Transverse colon (tissue), 4 donors: ENCODE results near the gene WWOX. TPM values are rescaled to one million over a fixed set of nuclear protein-coding genes. Genes with fewer than 3 reads are reported as not detected.
A peak's percentile ranks its signal among the peaks of the same experiment; 100 is the strongest.

Experiments
- DNase-seq: peaks from one replicate; pipeline ENCODE4 v3.0.0-alpha.2; 2019
- H3K27ac ChIP-seq, 4 donors: fragments of 200-600 bp; sonication (generic); 2 replicates each; pipeline ENCODE4 v1.5.1; 2016 to 2018; ENCODE audit warnings: inconsistent platforms in 4 of 4
- H3K27me3 ChIP-seq: fragments of 200-600 bp; sonication (generic); 2 replicates; pipeline ENCODE4 v1.5.1; 2017; ENCODE audit warnings: inconsistent platforms
- H3K36me3 ChIP-seq, 4 donors: fragments of 200-600 bp; sonication (generic); 2 replicates each; pipeline ENCODE4 v1.5.1; 2017 to 2019; ENCODE audit warnings: inconsistent platforms in 4 of 4
- H3K4me1 ChIP-seq, 4 donors: fragments of 200-600 bp; sonication (generic); 2 replicates each; pipeline ENCODE4 v1.5.1; 2017 to 2020; ENCODE audit warnings: inconsistent platforms in 4 of 4
- H3K4me3 ChIP-seq, 4 donors: fragments of 200-600 bp; sonication (generic); 1 replicate in 1 of 4; 2 replicates in 3 of 4; pipeline versions ENCODE4 v1.5.1 to v1.6.1; 2017 to 2019; ENCODE audit warnings: inconsistent platforms in 4 of 4
- H3K9me3 ChIP-seq, 2 donors: fragments of 200-600 bp; sonication (generic); 2 replicates each; pipeline ENCODE4 v1.5.1; 2017 to 2019; ENCODE audit warnings: inconsistent platforms in 2 of 2
- EP300 ChIP-seq: sonication (generic); formaldehyde crosslinking; IDR thresholded peaks from one replicate; pipeline ENCODE4 v1.6.1; 2017; ENCODE audit warnings: antibody characterized with exemption, low read depth
- POLR2A ChIP-seq: fragments of 450-650 bp; IDR thresholded peaks from one replicate; pipeline ENCODE4 v1.6.1; 2016; ENCODE audit warnings: antibody characterized with exemption, mild to moderate bottlenecking, moderate library complexity
- POLR2AphosphoS5 ChIP-seq, 3 donors: sonication (generic); formaldehyde crosslinking; IDR thresholded peaks; one replicate each; pipeline ENCODE4 v1.6.1; 2016; ENCODE audit warnings: antibody characterized with exemption in 3 of 3
- WGBS, 2 donors: methylation state at CpG; one replicate each; pipeline ENCODE4 v1.1.5; 2018; ENCODE audit warnings: low coverage in 1 of 2; 5-methylcytosine and 5-hydroxymethylcytosine counted together
- in situ Hi-C, 4 donors: fragments of 200-750 bp; cut with MboI; loops; one replicate each; pipeline versions ENCODE4 v1.15.0 to v1.15.1; 2017; ENCODE audit warnings: low sequenced_read_pairs in 3 of 4, low pct_ligation_motif_present in 1 of 4, low pct_unique_long_range_greater_than_20kb in 1 of 4
- intact Hi-C: fragments of 100-400 bp; cut with DNase I; formaldehyde crosslinking; loops from one replicate; pipeline ENCODE4 v1.15.1; 2023; ENCODE audit warnings: low total_unique reads
- total RNA-seq, 4 donors: library from RNA; depleted of rRNA; stranded (reverse); fragments of >200 nt; gene quantifications; one replicate each; pipeline ENCODE4 v1.1.0, GENCODE V29; 2016
- TF ChIP-seq, protein P1 (sequence below), 5 experiments: fragments of 200-600 bp in 3 of 5; fragments of 450-650 bp in 2 of 5; sonication (generic) in 3 of 5; IDR thresholded peaks; 1 replicate in 2 of 5; 2 replicates in 3 of 5; pipeline ENCODE4 v1.5.1; 2016 to 2017; ENCODE audit warnings: antibody characterized with exemption in 5 of 5, inconsistent platforms in 3 of 5, mild to moderate bottlenecking in 2 of 5, moderate library complexity in 1 of 5

The WWOX gene
- total RNA-seq, 4 donors from 2014 or later = 11.2 to 53.8 (median 24.8) TPM

DNA sequence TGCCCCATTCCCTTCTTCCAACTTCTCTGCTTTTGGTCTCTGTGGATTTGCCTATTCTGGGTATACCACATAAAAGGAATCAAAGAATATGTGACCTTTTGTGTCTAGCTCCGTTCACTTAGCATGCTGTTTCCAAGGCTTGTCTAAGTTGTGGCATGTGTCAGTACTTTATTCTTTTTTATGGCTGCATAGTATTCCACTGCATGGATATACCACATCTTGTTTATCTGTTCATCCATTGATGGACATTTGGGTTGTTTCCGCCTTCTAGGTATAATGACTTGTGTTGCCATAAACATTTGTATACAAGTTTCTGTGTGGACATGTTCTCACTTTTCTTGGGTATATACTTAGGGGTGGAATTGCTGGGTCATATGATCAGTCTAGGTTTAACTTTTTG, 1068.4 kb downstream of the WWOX start:
- Histone ChIP-seq H3K27ac (no peak overlapping the region), H3K4me1 (peaks cover 0 to 19% (median 3%) of the 10 kb centered on the region in 4 donors), H3K36me3 (no peaks in the 10 kb centered on the region), H3K27me3 (no peaks in the 10 kb centered on the region), H3K9me3 (no peaks in the 10 kb centered on the region), H3K4me3 (no peak overlapping the region)
- no peak for DNase-seq
- TF ChIP-seq POLR2AphosphoS5 (IDR thresholded peaks at IDR 0.05) (no peak), EP300 (no peak), POLR2A (no peak)
- TF ChIP-seq, protein P1, sequence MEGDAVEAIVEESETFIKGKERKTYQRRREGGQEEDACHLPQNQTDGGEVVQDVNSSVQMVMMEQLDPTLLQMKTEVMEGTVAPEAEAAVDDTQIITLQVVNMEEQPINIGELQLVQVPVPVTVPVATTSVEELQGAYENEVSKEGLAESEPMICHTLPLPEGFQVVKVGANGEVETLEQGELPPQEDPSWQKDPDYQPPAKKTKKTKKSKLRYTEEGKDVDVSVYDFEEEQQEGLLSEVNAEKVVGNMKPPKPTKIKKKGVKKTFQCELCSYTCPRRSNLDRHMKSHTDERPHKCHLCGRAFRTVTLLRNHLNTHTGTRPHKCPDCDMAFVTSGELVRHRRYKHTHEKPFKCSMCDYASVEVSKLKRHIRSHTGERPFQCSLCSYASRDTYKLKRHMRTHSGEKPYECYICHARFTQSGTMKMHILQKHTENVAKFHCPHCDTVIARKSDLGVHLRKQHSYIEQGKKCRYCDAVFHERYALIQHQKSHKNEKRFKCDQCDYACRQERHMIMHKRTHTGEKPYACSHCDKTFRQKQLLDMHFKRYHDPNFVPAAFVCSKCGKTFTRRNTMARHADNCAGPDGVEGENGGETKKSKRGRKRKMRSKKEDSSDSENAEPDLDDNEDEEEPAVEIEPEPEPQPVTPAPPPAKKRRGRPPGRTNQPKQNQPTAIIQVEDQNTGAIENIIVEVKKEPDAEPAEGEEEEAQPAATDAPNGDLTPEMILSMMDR (IDR thresholded peaks at IDR 0.05) = no peak
- WGBS, 2 donors = 87 to 93% methylated on average over 2 of the region's 2 CpGs
- intact Hi-C loops = no loop called here
- in situ Hi-C loops = no loop called here

DNA sequence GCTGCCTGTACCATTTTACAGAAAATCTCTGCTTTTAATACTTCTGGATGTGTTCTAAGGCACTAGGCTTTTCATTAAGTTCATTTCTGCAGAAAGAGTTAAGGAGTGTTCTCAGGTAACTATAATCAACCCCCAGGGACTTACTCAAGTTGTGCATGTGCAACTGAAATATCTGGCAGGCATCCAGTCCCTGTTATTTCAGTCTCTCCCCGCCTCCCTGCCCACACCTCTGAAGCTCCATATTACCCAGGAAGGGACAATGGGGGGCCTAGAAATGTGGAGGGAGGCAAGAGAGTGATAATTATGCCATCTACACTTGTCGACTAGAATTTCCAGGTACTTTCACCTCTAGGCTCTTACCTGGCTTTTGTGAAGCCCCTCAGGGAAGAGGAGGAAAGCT, 1068.9 kb downstream of the WWOX start:
- Histone ChIP-seq H3K4me1 (peaks cover 0 to 16% (median under 1%) of the 10 kb centered on the region in 4 donors), H3K27me3 (no peaks in the 10 kb centered on the region), H3K4me3 (no peak overlapping the region), H3K27ac (no peak overlapping the region), H3K9me3 (no peaks in the 10 kb centered on the region), H3K36me3 (no peaks in the 10 kb centered on the region)
- intact Hi-C loops (no loop called here), in situ Hi-C loops (no loop called here)
- 71 to 73% methylated on average over 2 of the region's 2 CpGs for WGBS, 2 donors
- TF ChIP-seq POLR2AphosphoS5 (IDR thresholded peaks at IDR 0.05) (no peak), EP300 (no peak), POLR2A (no peak)
- TF ChIP-seq, protein P1 (IDR thresholded peaks at IDR 0.05) = no peak
- no peak for DNase-seq

- 37 to 55% methylated on average over 2 of the region's 2 CpGs for WGBS, 2 donors
- H3K27me3 ChIP-seq = no peaks in the 10 kb centered on the region
- no peaks in the 10 kb centered on the region for H3K36me3 ChIP-seq
- H3K9me3 ChIP-seq = no peaks in the 10 kb centered on the region
- H3K27ac ChIP-seq = no peak overlapping the region
- intact Hi-C loops (no loop called here), in situ Hi-C loops (no loop called here)
- DNase-seq = no peak
- TF ChIP-seq EP300 = no peak
- TF ChIP-seq POLR2A = no peak
- no peak for TF ChIP-seq POLR2AphosphoS5 (IDR thresholded peaks at IDR 0.05)
- TF ChIP-seq, protein P1 (IDR thresholded peaks at IDR 0.05) = no peak
- peaks cover 0 to 11% (median 0%) of the 10 kb centered on the region in 4 donors for H3K4me1 ChIP-seq
- H3K4me3 ChIP-seq = no peak overlapping the region
Measured at GRCh38 chr16:79169239-79169638, 1069.8 kb downstream of the WWOX start.

DNA sequence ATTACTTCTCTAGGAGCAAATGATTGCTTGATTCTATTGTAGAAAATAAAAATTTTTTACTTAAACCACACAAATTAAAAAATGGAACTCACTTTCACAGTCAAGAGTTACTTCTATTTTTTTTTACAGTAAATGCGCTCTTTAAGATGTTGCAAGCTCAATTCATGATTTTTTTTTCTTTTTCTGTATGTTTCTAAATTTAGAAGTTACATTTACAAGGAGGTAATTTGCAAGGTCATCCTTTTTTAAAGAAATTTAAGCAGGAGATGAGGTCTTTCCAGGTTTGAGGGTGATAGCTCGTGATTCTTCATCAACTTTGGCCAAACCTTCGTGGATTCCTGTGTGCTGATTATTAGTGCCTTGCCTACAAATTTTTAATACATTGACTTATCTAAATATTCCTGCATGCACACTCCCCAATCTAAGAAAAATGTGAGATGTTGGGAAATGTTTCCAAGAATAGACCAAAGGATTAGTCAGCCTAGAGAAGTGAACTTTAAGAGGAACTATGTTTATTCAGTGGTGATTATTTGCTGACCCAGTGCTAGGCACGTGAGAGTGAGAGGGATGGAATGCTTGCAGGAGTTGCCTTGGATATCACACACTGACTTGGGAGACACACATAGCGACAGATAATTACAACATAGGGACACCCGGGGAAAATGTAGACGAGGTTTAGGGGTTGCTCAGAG, 1071.2 kb downstream of the WWOX start:
- H3K36me3 ChIP-seq = no peaks in the 10 kb centered on the region
- no peak overlapping the region for H3K4me3 ChIP-seq
- H3K27ac ChIP-seq = no peak overlapping the region
- no peaks in the 10 kb centered on the region for H3K4me1 ChIP-seq
- H3K9me3 ChIP-seq = no peaks in the 10 kb centered on the region
- in situ Hi-C loops = no loop called here
- H3K27me3 ChIP-seq = no peaks in the 10 kb centered on the region
- DNase-seq = no peak
- TF ChIP-seq EP300 = no peak
- no peak for TF ChIP-seq POLR2A
- TF ChIP-seq POLR2AphosphoS5 (IDR thresholded peaks at IDR 0.05) = peak in 1 of 3 donors; percentile 14
- TF ChIP-seq, protein P1 (IDR thresholded peaks at IDR 0.05) = no peak
- WGBS, 2 donors = 65 to 70% methylated on average over 7 of the region's 7 CpGs
- intact Hi-C loops = no loop called here
